Duodenal mucosa (tissue), 2 donors: Measurements from ENCODE around the gene CACNA1D.

Experiments
- H3K27ac ChIP-seq: one replicate; pipeline ENCODE4 v1.7.0; 2013; ENCODE audit warnings: low read depth, low read length
- H3K27me3 ChIP-seq, 2 donors: one replicate each; pipeline ENCODE4 v1.7.0; 2013; ENCODE audit warnings: low read length in 2 of 2, control low read depth in 1 of 2; ENCODE audit not compliant: insufficient read depth in 2 of 2, control insufficient read depth in 1 of 2
- H3K36me3 ChIP-seq, 2 donors: one replicate each; pipeline ENCODE4 v1.7.0; 2013; ENCODE audit warnings: low read length in 2 of 2, control low read depth in 1 of 2; ENCODE audit not compliant: insufficient read depth in 2 of 2, control insufficient read depth in 1 of 2
- H3K4me1 ChIP-seq, 2 donors: one replicate each; pipeline ENCODE4 v1.7.0; 2013; ENCODE audit warnings: low read length in 2 of 2, control low read depth in 1 of 2; ENCODE audit not compliant: insufficient read depth in 2 of 2, control insufficient read depth in 1 of 2
- H3K4me3 ChIP-seq, 2 donors: one replicate each; pipeline ENCODE4 v1.7.0; 2013; ENCODE audit warnings: low read length in 2 of 2, low read depth in 1 of 2
- H3K9ac ChIP-seq, 2 donors: one replicate each; pipeline ENCODE4 v1.7.0; 2013; ENCODE audit warnings: low read length in 2 of 2, low read depth in 1 of 2
- H3K9me3 ChIP-seq, 2 donors: one replicate each; pipeline ENCODE4 v1.7.0; 2013; ENCODE audit warnings: low read length in 2 of 2, control low read depth in 1 of 2; ENCODE audit not compliant: control insufficient read depth in 1 of 2

The CACNA1D gene

DNA sequence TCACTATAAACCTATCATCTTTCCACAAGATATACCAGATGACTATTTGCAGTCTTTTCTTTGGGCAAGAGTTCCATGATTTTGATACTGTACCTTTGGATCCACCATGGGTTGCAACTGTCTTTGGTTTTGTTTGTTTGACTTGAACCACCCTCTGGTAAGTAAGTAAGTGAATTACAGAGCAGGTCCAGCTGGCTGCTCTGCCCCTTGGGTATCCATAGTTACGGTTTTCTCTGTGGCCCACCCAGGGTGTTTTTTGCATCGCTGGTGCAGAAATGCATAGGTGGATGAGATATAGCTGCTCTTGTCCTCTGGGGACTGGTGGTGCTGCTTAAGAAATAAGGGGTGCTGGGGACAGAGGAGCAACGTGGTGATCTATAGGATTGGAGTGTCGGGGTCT is 318.0 kb downstream of the CACNA1D start:
- H3K9me3 ChIP-seq = no peaks in the 10 kb centered on the region
- no peak overlapping the region for H3K4me3 ChIP-seq
- H3K27ac ChIP-seq = no peak overlapping the region
- no peaks in the 10 kb centered on the region for H3K4me1 ChIP-seq
- H3K36me3 ChIP-seq = peaks cover 2 to 21% of the 10 kb centered on the region in 2 donors
- no peaks in the 10 kb centered on the region for H3K27me3 ChIP-seq
- H3K9ac ChIP-seq = no peak overlapping the region

DNA sequence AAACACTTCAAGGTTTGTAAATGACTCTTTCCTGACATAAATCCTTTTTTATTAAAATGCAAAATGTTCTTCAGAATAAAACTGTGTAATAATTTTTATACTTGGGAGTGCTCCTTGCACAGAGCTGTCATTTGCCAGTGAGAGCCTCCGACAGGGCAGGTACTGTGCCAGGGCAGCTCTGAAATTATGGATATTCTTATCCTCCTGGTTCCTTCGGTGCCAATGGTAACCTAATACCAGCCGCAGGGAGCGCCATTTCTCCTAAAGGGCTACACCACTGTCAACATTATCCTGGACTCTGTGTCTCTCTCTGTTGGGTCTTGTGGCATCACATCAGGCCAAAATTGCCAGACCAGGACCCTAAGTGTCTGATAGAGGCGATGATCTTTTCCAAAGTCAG is 318.8 kb downstream of the CACNA1D start:
- Histone ChIP-seq H3K9me3 (no peaks in the 10 kb centered on the region), H3K9ac (no peak overlapping the region), H3K27me3 (no peaks in the 10 kb centered on the region), H3K4me1 (no peaks in the 10 kb centered on the region), H3K36me3 (peaks cover 2 to 29% of the 10 kb centered on the region in 2 donors), H3K4me3 (no peak overlapping the region), H3K27ac (no peak overlapping the region)

DNA sequence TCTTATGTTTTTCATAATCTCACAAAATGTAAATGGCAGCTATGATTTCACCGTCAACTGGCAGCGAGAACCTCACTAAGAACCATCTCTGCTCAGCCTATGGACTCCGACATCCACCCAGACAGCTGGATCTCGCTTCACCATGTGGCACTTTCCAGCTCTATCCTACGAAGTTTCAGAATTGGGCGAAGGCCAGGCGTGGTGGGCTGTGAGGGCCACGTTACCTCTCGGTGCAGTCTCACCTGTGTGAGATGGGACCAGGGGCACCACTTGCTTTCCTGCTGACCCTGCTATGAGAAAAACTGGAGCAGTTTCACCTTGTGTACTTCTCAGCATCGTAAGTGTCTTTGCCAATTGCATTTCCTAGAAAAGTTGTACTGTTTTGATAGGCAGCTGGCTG is 319.5 kb downstream of the CACNA1D start:
- peaks cover 2 to 34% of the 10 kb centered on the region in 2 donors for H3K36me3 ChIP-seq

DNA sequence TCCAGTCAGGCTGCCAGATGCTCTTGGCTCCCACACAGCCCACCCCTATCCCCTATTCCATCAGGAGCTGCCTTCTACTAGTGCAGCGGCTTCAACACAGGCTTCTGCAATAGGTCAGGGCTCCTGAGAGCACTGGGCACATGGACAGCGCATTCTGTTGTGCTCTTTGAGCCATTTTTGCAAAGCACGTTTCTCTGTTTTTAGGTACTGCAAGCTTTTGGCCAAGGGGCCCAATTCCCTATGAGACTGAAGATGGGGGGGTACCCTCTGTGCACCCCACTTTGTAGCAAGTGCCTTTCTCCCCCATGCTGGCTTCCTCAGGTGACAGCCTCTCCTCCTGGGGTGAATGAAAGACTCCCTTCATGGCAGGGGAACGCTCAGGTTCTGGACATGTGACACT is 320.7 kb downstream of the CACNA1D start:
- no peak overlapping the region for H3K9ac ChIP-seq
- H3K9me3 ChIP-seq = no peaks in the 10 kb centered on the region
- H3K4me3 ChIP-seq = no peak overlapping the region
- H3K36me3 ChIP-seq = peaks cover 7 to 42% of the 10 kb centered on the region in 2 donors
- H3K27me3 ChIP-seq = no peaks in the 10 kb centered on the region
- no peaks in the 10 kb centered on the region for H3K4me1 ChIP-seq
- H3K27ac ChIP-seq = no peak overlapping the region

More for the DNA sequence above, 319.5 kb downstream of the CACNA1D start:
- Histone ChIP-seq H3K9me3 (no peaks in the 10 kb centered on the region), H3K4me1 (no peaks in the 10 kb centered on the region), H3K4me3 (no peak overlapping the region), H3K27ac (no peak overlapping the region), H3K27me3 (no peaks in the 10 kb centered on the region), H3K9ac (no peak overlapping the region)

DNA sequence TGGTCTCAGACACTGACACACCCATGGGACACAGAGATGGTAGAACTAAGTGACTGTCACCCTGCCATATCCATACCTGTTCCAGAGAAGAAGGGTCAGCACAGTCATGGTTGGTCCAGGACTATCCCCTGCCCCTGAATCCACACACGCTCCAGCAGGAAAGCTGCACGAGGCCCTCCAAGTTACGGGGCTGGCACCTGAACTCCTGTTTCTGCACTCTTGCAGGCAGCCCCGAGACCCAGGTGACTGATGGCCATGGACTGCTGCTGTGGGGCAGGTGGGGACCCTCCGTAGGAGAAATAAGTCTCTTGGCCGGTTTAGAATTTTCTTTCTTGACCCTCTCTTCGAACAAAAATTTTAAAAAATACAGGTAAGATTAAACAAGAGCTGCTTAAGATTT is 321.2 kb downstream of the CACNA1D start:
- Histone ChIP-seq H3K4me1 (no peaks in the 10 kb centered on the region), H3K27ac (no peak overlapping the region), H3K9me3 (no peaks in the 10 kb centered on the region), H3K27me3 (no peaks in the 10 kb centered on the region), H3K9ac (no peak overlapping the region), H3K36me3 (peaks cover 8 to 47% of the 10 kb centered on the region in 2 donors), H3K4me3 (no peak overlapping the region)

DNA sequence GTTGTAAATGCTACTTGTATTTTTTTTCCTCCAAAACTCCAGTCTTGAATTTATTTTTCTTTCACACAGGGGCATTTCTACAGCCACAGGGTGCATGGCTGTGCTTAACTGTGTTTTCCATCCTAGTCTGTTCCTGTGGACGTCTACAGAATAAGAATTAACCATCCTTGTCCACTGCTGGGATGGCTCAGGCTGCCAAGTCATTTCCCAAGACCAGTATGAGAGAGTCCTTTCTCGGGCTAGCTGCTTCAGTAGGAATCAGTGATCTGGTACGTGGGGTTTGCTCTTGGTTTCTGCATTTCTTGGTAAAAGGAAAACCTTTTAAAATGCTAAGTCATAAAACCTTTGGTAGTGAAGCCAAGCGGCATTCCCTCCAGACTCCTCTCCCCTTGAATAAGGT is 322.0 kb downstream of the CACNA1D start:
- Histone ChIP-seq H3K4me3 (no peak overlapping the region), H3K4me1 (no peaks in the 10 kb centered on the region), H3K9me3 (no peaks in the 10 kb centered on the region), H3K27ac (no peak overlapping the region), H3K9ac (no peak overlapping the region), H3K27me3 (no peaks in the 10 kb centered on the region), H3K36me3 (peaks cover 8 to 55% of the 10 kb centered on the region in 2 donors)

DNA sequence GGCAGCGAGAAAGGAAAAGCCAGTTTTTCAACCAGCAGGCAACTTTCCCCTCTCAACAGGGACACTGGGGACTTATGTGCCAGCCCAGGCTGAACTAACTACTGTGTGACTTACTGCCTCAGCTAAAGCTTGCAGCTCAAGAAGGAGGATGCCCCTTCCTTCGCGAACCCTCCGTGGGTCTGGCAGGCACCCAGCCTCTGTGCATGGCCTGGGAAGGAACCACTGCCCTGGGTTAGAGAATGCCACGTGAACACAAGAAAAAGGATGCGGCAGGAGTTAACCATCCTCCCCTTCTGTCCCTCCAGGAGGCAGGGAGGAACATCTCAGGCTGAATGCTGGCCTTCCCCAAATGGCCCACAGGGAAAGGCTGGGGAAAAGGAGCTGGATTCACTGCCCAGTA is 322.8 kb downstream of the CACNA1D start:
- H3K9ac ChIP-seq = no peak overlapping the region
- peaks cover 8 to 61% of the 10 kb centered on the region in 2 donors for H3K36me3 ChIP-seq
- no peak overlapping the region for H3K4me3 ChIP-seq
- no peak overlapping the region for H3K27ac ChIP-seq
- H3K27me3 ChIP-seq = no peaks in the 10 kb centered on the region
- H3K9me3 ChIP-seq = no peaks in the 10 kb centered on the region
- no peaks in the 10 kb centered on the region for H3K4me1 ChIP-seq

DNA sequence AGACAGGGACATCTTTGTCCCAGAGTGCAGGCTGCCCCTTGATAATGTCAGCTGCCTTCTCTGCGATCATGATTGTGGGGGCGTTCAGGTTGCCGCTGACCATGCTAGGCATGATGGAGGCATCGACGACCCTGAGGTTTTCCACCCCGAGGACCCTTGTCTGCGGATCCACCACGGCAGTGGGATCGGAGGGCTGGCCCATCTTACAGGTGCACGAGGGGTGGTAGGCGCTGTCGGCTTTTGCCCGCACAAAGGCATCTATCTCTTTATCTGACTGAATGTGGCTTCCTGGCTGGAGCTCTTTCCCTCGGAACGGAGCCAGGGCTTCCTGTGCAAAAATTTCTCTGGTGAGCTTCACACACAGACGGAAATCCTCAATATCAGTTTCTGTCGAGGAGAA is 323.4 kb downstream of the CACNA1D start:
- no peaks in the 10 kb centered on the region for H3K27me3 ChIP-seq
- no peak overlapping the region for H3K27ac ChIP-seq
- H3K9me3 ChIP-seq = no peaks in the 10 kb centered on the region
- H3K4me3 ChIP-seq = no peak overlapping the region
- H3K9ac ChIP-seq = no peak overlapping the region
- H3K36me3 ChIP-seq = peaks cover 8 to 67% of the 10 kb centered on the region in 2 donors
- no peaks in the 10 kb centered on the region for H3K4me1 ChIP-seq

DNA sequence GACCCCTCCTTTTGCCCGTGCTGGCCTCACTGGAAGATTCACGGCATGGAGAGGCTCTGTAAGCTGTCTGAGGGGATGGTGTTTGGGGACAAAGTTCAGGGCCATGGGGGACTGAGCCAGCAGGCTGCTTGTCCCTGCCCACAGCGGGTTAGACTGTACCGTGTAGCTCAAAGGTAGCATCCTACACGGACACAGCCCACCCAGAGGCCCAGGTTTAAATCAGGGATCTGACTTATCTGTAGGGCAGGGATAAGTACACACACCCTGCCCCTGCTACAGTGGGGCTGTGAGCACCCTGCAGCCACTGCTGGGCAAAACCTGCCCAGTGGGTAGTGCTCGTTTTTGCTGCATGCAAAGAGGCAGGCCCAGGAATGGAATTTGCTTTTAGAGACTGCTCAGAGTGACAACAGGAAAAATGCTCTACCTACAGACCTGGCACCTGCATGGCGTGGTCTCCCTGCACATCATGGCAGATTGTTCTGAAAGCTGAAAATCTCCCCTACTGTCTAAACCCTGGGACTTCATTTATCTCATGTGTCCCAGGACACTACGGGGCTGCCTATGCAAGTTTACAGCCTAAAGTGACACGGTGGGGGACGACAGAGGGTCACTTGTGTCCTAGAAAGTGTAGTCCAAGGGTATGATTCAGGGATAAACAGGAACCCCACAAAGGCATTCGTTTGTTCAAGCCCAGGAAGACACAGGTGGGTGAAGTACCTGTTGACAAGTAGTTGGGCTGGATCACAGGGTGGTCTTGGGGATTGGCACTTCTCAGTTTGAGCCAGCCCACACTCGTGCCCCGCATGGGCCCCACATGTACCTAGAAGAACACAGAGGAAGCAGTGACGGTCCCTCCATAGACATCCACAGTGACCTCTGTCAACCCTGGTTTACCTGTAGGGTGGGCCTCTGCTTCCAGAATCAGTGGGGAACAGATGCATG is 324.1 kb downstream of the CACNA1D start:
- no peak overlapping the region for H3K9ac ChIP-seq
- H3K27ac ChIP-seq = no peak overlapping the region
- H3K27me3 ChIP-seq = no peaks in the 10 kb centered on the region
- H3K36me3 ChIP-seq = peaks cover 8 to 72% of the 10 kb centered on the region in 2 donors
- no peaks in the 10 kb centered on the region for H3K4me1 ChIP-seq
- H3K9me3 ChIP-seq = no peaks in the 10 kb centered on the region
- H3K4me3 ChIP-seq = no peak overlapping the region

DNA sequence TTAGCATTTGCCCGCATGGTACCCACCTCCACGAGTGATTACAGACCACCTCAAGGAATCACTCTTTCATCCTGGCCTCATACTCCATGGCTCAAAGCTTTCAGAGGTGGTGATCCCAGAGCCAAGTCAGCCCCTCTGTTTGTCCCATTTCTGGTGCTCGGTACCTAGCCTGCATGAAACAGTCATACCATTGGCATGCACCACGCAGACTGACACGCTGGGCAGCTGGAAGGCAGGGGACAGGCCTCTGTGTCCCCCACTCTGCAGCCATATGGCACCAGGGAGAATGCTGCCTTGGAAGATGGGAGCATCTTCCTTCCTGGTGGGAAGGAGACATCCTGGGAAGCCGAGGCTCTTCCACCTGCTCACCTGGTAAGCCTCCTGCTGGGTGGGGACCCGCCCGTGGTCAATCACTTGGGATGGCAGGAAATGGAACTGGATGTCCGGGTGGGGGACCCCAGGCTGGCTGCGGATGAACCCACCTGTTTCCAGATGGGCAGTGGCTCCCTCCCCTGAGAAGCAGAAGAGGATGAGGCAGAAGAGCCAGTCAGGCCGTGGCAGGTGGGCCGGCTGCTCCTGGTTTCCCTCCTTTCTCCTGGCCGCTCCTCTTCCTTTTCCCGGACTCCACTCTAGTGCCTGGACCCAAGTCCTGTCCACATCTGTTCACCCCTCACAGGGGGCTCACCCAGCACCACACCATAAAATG is 324.9 kb downstream of the CACNA1D start:
- no peak overlapping the region for H3K9ac ChIP-seq
- H3K27me3 ChIP-seq = no peaks in the 10 kb centered on the region
- no peaks in the 10 kb centered on the region for H3K9me3 ChIP-seq
- H3K4me1 ChIP-seq = no peaks in the 10 kb centered on the region
- peaks cover 8 to 72% of the 10 kb centered on the region in 2 donors for H3K36me3 ChIP-seq
- no peak overlapping the region for H3K4me3 ChIP-seq
- no peak overlapping the region for H3K27ac ChIP-seq
